HepG2 (cell line): ENCODE results near the gene SLC23A3. TPM values are rescaled to one million over a fixed set of nuclear protein-coding genes. Genes with fewer than 3 reads are reported as not detected.

ENCODE experiments used
- AGO2 ChIP-seq: fragments of 200-400 bp; formaldehyde crosslinking; optimal IDR thresholded peaks from 2 replicates; pipeline ENCODE3; 2017; ENCODE audit warnings: mild to moderate bottlenecking, low read depth, low read length, moderate library complexity
- ATRX ChIP-seq: sonication (generic); formaldehyde crosslinking; IDR thresholded peaks from 2 replicates; pipeline ENCODE4 v1.4.0; 2020; ENCODE audit warnings: missing genetic modification reagents, borderline replicate concordance
- MATR3 ChIP-seq: sonication (generic); formaldehyde crosslinking; IDR thresholded peaks from 2 replicates; pipeline ENCODE4 v1.4.0; 2020; ENCODE audit warnings: missing genetic modification reagents
- MAZ ChIP-seq, 2 experiments: sonication (generic) in 1 of 2; formaldehyde crosslinking in 1 of 2; IDR thresholded peaks; 2 replicates each; pipeline versions ENCODE4 v1.5.0 to v1.6.1; 2012 to 2020; ENCODE audit warnings: low read depth in 2 of 2, mild to moderate bottlenecking in 2 of 2, borderline replicate concordance in 1 of 2, improper control_type of control experiment in 1 of 2, low read length in 1 of 2, missing genetic modification reagents in 1 of 2, moderate library complexity in 1 of 2
- PAX8 ChIP-seq: sonication (generic); formaldehyde crosslinking; IDR thresholded peaks from 2 replicates; pipeline ENCODE4 v1.8.0; 2022; ENCODE audit warnings: mild to moderate bottlenecking, missing genetic modification reagents, borderline replicate concordance
- POGZ ChIP-seq: sonication (generic); formaldehyde crosslinking; IDR thresholded peaks from 2 replicates; pipeline ENCODE4 v1.4.0; 2020; ENCODE audit warnings: mild to moderate bottlenecking, missing genetic modification reagents
- SCMH1 ChIP-seq: sonication (generic); formaldehyde crosslinking; IDR thresholded peaks from 2 replicates; pipeline ENCODE4 v1.9.0; 2021; ENCODE audit warnings: missing genetic modification reagents, mild to moderate bottlenecking, borderline replicate concordance
- STAT5B ChIP-seq: sonication (generic); formaldehyde crosslinking; IDR thresholded peaks from 2 replicates; pipeline ENCODE4 v1.4.0; 2020; ENCODE audit warnings: missing genetic modification reagents
- ZC3H13 ChIP-seq: sonication (generic); formaldehyde crosslinking; IDR thresholded peaks from 2 replicates; pipeline ENCODE4 v1.8.1; 2023; ENCODE audit warnings: mild to moderate bottlenecking, missing genetic modification reagents, moderate library complexity
- ZFP41 ChIP-seq: sonication (generic); formaldehyde crosslinking; IDR thresholded peaks from 2 replicates; pipeline ENCODE4 v1.4.0; 2020; ENCODE audit warnings: mild to moderate bottlenecking, missing genetic modification reagents, borderline replicate concordance
- ZNF354B ChIP-seq: sonication (generic); formaldehyde crosslinking; IDR thresholded peaks from 2 replicates; pipeline ENCODE4 v1.8.0; 2022; ENCODE audit warnings: mild to moderate bottlenecking, missing genetic modification reagents
- ZNF501 ChIP-seq: sonication (generic); formaldehyde crosslinking; IDR thresholded peaks from 2 replicates; pipeline ENCODE4 v1.5.1; 2020; ENCODE audit warnings: mild to moderate bottlenecking, moderate library complexity, missing genetic modification reagents
- ZNF510 ChIP-seq: sonication (generic); formaldehyde crosslinking; IDR thresholded peaks from 2 replicates; pipeline ENCODE4 v1.4.0; 2020; ENCODE audit warnings: low read depth, mild to moderate bottlenecking, missing genetic modification reagents
- ZNF619 ChIP-seq: sonication (generic); formaldehyde crosslinking; IDR thresholded peaks from 2 replicates; pipeline ENCODE4 v1.4.0; 2020; ENCODE audit warnings: mild to moderate bottlenecking, missing genetic modification reagents
- ZSCAN29 ChIP-seq: sonication (generic); formaldehyde crosslinking; conservative IDR thresholded peaks from 2 replicates; pipeline ENCODE4 v1.4.0; 2020; ENCODE audit warnings: mild to moderate bottlenecking, missing genetic modification reagents
- polyA plus RNA-seq, 8 experiments: library from polyadenylated mRNA; depleted of rRNA in 3 of 8; stranded (reverse) in 7 of 8; unstranded in 1 of 8; fragments of >200 nt; fragmentation: Illumina TruSeq in 4 of 8; extraction: Trizol in 4 of 8; gene quantifications; 2 replicates each; pipeline versions ENCODE4 v1.2.1 to v1.2.3, GENCODE V29; 2011 to 2016; ENCODE audit warnings: low read depth in 4 of 8, missing spikeins in 1 of 8, mixed read lengths in 1 of 8; ENCODE audit not compliant: insufficient read depth in 1 of 8
- total RNA-seq, 5 experiments: library from RNA; depleted of rRNA; stranded (reverse); fragments of >200 nt; fragmentation: Illumina TruSeq; extraction: Trizol; gene quantifications; 2 replicates each; pipeline ENCODE4 v1.2.3, GENCODE V29; 2016; ENCODE audit warnings: low read depth in 1 of 5
- TF ChIP-seq, protein P1 (sequence below): sonication (generic); formaldehyde crosslinking; IDR thresholded peaks from 2 replicates; pipeline ENCODE4 v1.4.0; 2020; ENCODE audit warnings: missing genetic modification reagents
- TF ChIP-seq, protein P2 (sequence below): sonication (generic); formaldehyde crosslinking; IDR thresholded peaks from 2 replicates; pipeline ENCODE4 v1.5.0; 2020; ENCODE audit warnings: mild to moderate bottlenecking, missing genetic modification reagents, borderline replicate concordance
- TF ChIP-seq, protein P3 (sequence below): sonication (generic); formaldehyde crosslinking; IDR thresholded peaks from 2 replicates; pipeline ENCODE4 v1.8.1; 2023; ENCODE audit warnings: mild to moderate bottlenecking, moderate library complexity, missing genetic modification reagents

SLC23A3 gene
- total and polyA plus RNA-seq, 2 of the 13 experiments (the other 11 are each of a cell fraction or from before 2014, with no cell fraction given): 0.38 to 0.78 TPM

DNA sequence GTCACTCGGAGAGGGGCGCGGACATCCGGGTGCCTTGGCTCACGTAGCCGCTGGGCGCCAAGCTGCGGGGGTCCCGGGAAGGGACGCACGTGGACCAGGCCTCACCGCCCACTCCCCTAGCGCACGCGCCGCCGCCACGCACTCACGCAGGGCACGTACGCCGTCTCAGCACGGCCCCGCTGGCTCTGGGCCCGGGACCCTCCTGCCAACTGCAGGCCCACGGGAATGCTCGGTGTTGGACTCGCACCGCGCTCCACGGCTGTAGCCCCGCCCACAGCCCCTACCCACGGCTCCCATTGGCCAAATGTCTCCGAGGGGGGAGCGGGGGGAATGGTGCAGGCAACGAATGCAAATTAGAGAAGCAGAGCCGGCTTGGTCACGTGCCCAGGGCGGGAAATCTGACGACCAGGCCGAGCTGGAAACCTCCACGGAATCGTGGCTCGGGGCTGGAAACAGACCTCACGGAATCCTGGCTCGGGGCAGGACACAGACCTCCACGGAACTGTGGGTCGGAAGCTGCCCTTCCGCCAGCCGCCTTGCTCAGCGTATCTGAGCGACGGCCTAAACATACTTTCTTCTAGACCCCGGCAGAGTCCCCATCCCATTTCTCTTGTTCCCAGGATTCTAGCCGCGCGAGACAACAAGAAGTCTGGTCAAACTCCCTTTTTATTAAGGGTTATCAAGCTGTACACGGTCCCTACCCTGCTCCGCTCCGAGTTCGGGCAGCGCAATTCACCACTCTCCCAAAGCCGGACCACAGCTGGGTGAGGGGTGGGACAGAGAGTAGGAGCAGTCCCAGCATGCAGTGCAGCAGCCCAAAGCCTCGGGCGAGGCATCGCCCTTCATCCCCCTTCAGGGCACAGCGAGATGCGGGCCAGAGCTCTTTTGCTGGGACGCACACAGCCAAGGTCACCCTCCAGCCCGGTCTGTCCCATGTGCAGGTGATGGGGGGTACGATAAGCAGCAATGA is 49.2 kb upstream of the SLC23A3 start, which contains the start of gene ABCB6 (continued):
- TF ChIP-seq, protein P1, sequence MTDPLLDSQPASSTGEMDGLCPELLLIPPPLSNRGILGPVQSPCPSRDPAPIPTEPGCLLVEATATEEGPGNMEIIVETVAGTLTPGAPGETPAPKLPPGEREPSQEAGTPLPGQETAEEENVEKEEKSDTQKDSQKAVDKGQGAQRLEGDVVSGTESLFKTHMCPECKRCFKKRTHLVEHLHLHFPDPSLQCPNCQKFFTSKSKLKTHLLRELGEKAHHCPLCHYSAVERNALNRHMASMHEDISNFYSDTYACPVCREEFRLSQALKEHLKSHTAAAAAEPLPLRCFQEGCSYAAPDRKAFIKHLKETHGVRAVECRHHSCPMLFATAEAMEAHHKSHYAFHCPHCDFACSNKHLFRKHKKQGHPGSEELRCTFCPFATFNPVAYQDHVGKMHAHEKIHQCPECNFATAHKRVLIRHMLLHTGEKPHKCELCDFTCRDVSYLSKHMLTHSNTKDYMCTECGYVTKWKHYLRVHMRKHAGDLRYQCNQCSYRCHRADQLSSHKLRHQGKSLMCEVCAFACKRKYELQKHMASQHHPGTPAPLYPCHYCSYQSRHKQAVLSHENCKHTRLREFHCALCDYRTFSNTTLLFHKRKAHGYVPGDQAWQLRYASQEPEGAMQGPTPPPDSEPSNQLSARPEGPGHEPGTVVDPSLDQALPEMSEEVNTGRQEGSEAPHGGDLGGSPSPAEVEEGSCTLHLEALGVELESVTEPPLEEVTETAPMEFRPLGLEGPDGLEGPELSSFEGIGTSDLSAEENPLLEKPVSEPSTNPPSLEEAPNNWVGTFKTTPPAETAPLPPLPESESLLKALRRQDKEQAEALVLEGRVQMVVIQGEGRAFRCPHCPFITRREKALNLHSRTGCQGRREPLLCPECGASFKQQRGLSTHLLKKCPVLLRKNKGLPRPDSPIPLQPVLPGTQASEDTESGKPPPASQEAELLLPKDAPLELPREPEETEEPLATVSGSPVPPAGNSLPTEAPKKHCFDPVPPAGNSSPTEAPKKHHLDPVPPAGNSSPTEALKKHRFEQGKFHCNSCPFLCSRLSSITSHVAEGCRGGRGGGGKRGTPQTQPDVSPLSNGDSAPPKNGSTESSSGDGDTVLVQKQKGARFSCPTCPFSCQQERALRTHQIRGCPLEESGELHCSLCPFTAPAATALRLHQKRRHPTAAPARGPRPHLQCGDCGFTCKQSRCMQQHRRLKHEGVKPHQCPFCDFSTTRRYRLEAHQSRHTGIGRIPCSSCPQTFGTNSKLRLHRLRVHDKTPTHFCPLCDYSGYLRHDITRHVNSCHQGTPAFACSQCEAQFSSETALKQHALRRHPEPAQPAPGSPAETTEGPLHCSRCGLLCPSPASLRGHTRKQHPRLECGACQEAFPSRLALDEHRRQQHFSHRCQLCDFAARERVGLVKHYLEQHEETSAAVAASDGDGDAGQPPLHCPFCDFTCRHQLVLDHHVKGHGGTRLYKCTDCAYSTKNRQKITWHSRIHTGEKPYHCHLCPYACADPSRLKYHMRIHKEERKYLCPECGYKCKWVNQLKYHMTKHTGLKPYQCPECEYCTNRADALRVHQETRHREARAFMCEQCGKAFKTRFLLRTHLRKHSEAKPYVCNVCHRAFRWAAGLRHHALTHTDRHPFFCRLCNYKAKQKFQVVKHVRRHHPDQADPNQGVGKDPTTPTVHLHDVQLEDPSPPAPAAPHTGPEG (CRISPR knock-in tag): no peak
- TF ChIP-seq SCMH1 (CRISPR knock-in tag) (no peak), MATR3 (CRISPR knock-in tag) (no peak), STAT5B (CRISPR knock-in tag) (no peak), ZFP41 (CRISPR knock-in tag) (peak; percentile 71; the same call in 1 of the 2 replicates), ZNF354B (CRISPR knock-in tag) (peak; percentile 98; the same call in 1 of the 2 replicates), ZNF510 (CRISPR knock-in tag) (peak; percentile 92; the same call in 1 of the 2 replicates), ATRX (no peak), PAX8 (CRISPR knock-in tag) (no peak), ZNF501 (peak; percentile 95), ZNF619 (CRISPR knock-in tag) (peak; percentile 75; the same call in 1 of the 2 replicates), AGO2 (peak; percentile 99), ZSCAN29 (CRISPR knock-in tag) (no peak), POGZ (CRISPR knock-in tag) (peak; percentile 75), MAZ (IDR thresholded peaks at IDR 0.05; ENCODE audit: borderline replicate concordance, low read depth, low read length) (peak; percentile 71; the same call in 1 of the 2 replicates), MAZ (CRISPR knock-in tag; IDR thresholded peaks at IDR 0.05; ENCODE audit: low read depth) (peak; percentile 84; the same call in 1 of the 2 replicates), ZC3H13 (CRISPR knock-in tag) (peak; percentile 99)
- TF ChIP-seq, protein P2, sequence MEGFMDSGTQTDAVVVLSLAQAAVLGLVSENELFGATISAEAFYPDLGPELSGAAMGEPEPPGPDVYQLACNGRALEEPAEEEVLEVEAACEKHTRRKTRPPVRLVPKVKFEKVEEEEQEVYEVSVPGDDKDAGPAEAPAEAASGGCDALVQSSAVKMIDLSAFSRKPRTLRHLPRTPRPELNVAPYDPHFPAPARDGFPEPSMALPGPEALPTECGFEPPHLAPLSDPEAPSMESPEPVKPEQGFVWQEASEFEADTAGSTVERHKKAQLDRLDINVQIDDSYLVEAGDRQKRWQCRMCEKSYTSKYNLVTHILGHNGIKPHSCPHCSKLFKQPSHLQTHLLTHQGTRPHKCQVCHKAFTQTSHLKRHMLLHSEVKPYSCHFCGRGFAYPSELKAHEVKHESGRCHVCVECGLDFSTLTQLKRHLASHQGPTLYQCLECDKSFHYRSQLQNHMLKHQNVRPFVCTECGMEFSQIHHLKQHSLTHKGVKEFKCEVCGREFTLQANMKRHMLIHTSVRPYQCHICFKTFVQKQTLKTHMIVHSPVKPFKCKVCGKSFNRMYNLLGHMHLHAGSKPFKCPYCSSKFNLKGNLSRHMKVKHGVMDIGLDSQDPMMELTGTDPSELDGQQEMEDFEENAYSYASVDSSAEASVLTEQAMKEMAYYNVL (CRISPR knock-in tag): peak; percentile 78; the same call in 1 of the 2 replicates
- TF ChIP-seq, protein P3, sequence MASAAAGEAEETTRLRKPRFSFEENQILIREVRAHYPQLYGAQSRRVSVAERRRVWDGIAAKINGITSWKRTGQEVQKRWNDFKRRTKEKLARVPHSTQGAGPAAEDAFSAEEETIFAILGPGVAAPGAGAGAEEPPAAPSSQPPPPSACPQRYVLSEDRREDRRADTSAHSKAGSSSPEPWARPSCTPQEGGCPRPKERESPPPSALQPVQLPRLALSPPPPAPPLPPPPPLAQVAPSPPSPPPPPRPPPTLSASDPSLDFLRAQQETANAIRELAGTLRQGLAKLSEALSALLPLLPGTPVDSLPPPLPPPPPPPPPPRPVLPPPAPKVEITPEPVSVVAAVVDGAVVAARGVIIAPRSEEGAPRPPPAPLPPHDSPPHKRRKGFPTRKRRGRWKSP (CRISPR knock-in tag): peak; percentile 96
